ENCODE data around the gene NEURL1. TPM values are rescaled to one million over a fixed set of nuclear protein-coding genes. Genes with fewer than 3 reads are reported as not detected.

The NEURL1 gene
- total RNA-seq, 1 donor from 2014 or later = 12.0 TPM

- no peaks in the 10 kb centered on the region for H3K9me3 ChIP-seq (ENCODE audit: control insufficient read depth in 3 of 3, low read length in 3 of 3)
- peaks cover 39 to 53% (median 40%) of the 10 kb centered on the region in 3 donors for H3K4me1 ChIP-seq (ENCODE audit: control insufficient read depth in 3 of 3, insufficient read depth in 3 of 3, low read length in 3 of 3)
- peak overlapping the region; percentile 48 to 76 (median 50) for H3K9ac ChIP-seq (ENCODE audit: low read depth in 1 of 3, low read length in 3 of 3)
- peak overlapping the region in 2 of 3 donors; percentile 47 to 56 for H3K4me3 ChIP-seq (ENCODE audit: low read length in 3 of 3)
- H3K27ac ChIP-seq (ENCODE audit: low read depth, low read length) = peak overlapping the region; percentile 91
- H3K36me3 ChIP-seq (ENCODE audit: control insufficient read depth in 3 of 3, insufficient read depth in 3 of 3, low read length in 3 of 3) = peaks cover 0 to 10% (median 4%) of the 10 kb centered on the region in 3 donors
- H3K27me3 ChIP-seq (ENCODE audit: control insufficient read depth in 3 of 3, insufficient read depth in 3 of 3, low read length in 3 of 3) = no peaks in the 10 kb centered on the region
Measured at GRCh38 chr10:103580430-103580829, 86.9 kb downstream of the NEURL1 start.

GRCh38 chr10:103581499-103581898 is 88.0 kb downstream of the NEURL1 start:
- peaks cover 39 to 53% (median 40%) of the 10 kb centered on the region in 3 donors for H3K4me1 ChIP-seq (ENCODE audit: control insufficient read depth in 3 of 3, insufficient read depth in 3 of 3, low read length in 3 of 3)

DNA sequence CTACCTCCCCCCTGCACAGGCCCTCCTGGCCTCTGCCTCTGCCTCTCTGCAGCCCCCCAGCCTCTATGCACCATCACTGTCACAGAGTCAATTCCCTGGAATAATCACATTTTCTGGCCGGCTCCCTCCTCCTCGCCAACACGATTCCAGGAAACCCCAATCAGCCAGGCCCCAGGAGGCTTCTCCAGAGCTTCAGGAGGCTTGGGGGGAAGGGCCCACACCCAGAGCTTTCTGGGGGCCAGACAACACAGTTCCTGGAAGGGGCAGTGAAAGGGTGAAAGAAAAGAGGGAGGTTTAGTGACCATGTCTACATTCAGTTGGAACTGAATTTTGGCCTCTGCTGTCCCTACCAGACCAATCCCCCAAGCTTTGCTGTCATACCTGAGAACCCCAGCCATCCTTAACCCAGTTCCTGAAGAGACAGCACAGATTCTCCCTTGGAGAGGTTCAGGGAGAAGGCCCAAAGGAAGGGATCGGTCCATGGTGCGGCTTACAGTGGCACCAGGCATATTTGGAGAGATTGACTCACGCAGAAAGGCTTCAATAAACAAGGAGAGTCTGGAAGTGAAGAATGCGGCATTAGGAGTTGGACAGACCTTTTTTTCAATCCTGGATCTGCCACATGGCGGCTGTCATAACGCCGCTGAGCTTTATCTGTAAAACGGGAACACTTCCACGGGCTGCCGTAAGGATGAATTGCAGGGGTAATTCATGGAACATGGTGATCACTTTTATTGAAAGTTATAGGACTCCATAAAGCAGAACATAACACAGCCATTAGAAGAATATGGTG is 89.0 kb downstream of the NEURL1 start:
- Histone ChIP-seq H3K4me1 (ENCODE audit: control insufficient read depth in 3 of 3, insufficient read depth in 3 of 3, low read length in 3 of 3) (peaks cover 39 to 53% (median 40%) of the 10 kb centered on the region in 3 donors), H3K4me3 (ENCODE audit: low read length in 3 of 3) (no peak overlapping the region), H3K27ac (ENCODE audit: low read depth, low read length) (peak overlapping the region; percentile 91), H3K27me3 (ENCODE audit: control insufficient read depth in 3 of 3, insufficient read depth in 3 of 3, low read length in 3 of 3) (no peaks in the 10 kb centered on the region), H3K36me3 (ENCODE audit: control insufficient read depth in 3 of 3, insufficient read depth in 3 of 3, low read length in 3 of 3) (peaks cover 0 to 8% (median 2%) of the 10 kb centered on the region in 3 donors), H3K9me3 (ENCODE audit: control insufficient read depth in 3 of 3, low read length in 3 of 3) (no peaks in the 10 kb centered on the region), H3K9ac (ENCODE audit: low read depth in 1 of 3, low read length in 3 of 3) (peak overlapping the region in 2 of 3 donors; percentile 3 to 45)

More at GRCh38 chr10:103581499-103581898, 88.0 kb downstream of the NEURL1 start:
- H3K27ac ChIP-seq (ENCODE audit: low read depth, low read length) = peak overlapping the region; percentile 91
- H3K9me3 ChIP-seq (ENCODE audit: control insufficient read depth in 3 of 3, low read length in 3 of 3) = no peaks in the 10 kb centered on the region
- no peak overlapping the region for H3K4me3 ChIP-seq (ENCODE audit: low read length in 3 of 3)
- H3K36me3 ChIP-seq (ENCODE audit: control insufficient read depth in 3 of 3, insufficient read depth in 3 of 3, low read length in 3 of 3) = peaks cover 0 to 8% (median 4%) of the 10 kb centered on the region in 3 donors
- no peaks in the 10 kb centered on the region for H3K27me3 ChIP-seq (ENCODE audit: control insufficient read depth in 3 of 3, insufficient read depth in 3 of 3, low read length in 3 of 3)
- peak overlapping the region in 2 of 3 donors; percentile 50 to 54 for H3K9ac ChIP-seq (ENCODE audit: low read depth in 1 of 3, low read length in 3 of 3)

DNA sequence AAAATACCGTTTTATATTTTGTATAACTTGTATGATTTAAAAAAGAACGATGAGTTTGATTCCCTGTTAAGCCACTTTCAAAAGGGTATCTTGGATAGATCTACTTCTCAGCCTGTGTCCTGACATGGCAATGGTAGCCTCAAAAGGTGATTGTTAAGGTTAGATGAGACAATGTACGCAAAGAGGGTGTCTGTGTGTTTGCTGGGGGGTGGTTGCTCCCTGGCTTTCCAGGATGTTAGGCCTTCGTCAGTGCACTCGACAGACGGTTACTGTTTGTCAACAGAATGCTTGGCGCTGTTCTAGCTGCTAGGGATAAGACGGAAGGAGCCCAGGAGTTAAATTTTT is 90.3 kb downstream of the NEURL1 start:
- no peak overlapping the region for H3K27ac ChIP-seq (ENCODE audit: low read depth, low read length)
- peaks cover 36 to 49% (median 38%) of the 10 kb centered on the region in 3 donors for H3K4me1 ChIP-seq (ENCODE audit: control insufficient read depth in 3 of 3, insufficient read depth in 3 of 3, low read length in 3 of 3)
- peak overlapping the region in 1 of 3 donors; percentile 20 for H3K9ac ChIP-seq (ENCODE audit: low read depth in 1 of 3, low read length in 3 of 3)
- H3K4me3 ChIP-seq (ENCODE audit: low read length in 3 of 3) = peak overlapping the region; percentile 26 to 59 (median 58)
- no peaks in the 10 kb centered on the region for H3K9me3 ChIP-seq (ENCODE audit: control insufficient read depth in 3 of 3, low read length in 3 of 3)
- H3K36me3 ChIP-seq (ENCODE audit: control insufficient read depth in 3 of 3, insufficient read depth in 3 of 3, low read length in 3 of 3) = peaks cover 0 to 8% (median 2%) of the 10 kb centered on the region in 3 donors
- H3K27me3 ChIP-seq (ENCODE audit: control insufficient read depth in 3 of 3, insufficient read depth in 3 of 3, low read length in 3 of 3) = no peaks in the 10 kb centered on the region

- no peak overlapping the region for H3K27ac ChIP-seq (ENCODE audit: low read depth, low read length)
- peak overlapping the region; percentile 20 to 46 (median 41) for H3K9ac ChIP-seq (ENCODE audit: low read depth in 1 of 3, low read length in 3 of 3)
- no peaks in the 10 kb centered on the region for H3K27me3 ChIP-seq (ENCODE audit: control insufficient read depth in 3 of 3, insufficient read depth in 3 of 3, low read length in 3 of 3)
- H3K4me3 ChIP-seq (ENCODE audit: low read length in 3 of 3) = peak overlapping the region; percentile 26 to 59 (median 58)
- peaks cover 31 to 43% (median 33%) of the 10 kb centered on the region in 3 donors for H3K4me1 ChIP-seq (ENCODE audit: control insufficient read depth in 3 of 3, insufficient read depth in 3 of 3, low read length in 3 of 3)
- peaks cover 2 to 10% (median 5%) of the 10 kb centered on the region in 3 donors for H3K36me3 ChIP-seq (ENCODE audit: control insufficient read depth in 3 of 3, insufficient read depth in 3 of 3, low read length in 3 of 3)
- H3K9me3 ChIP-seq (ENCODE audit: control insufficient read depth in 3 of 3, low read length in 3 of 3) = no peaks in the 10 kb centered on the region
Measured at GRCh38 chr10:103584216-103585010, 90.9 kb downstream of the NEURL1 start.

DNA sequence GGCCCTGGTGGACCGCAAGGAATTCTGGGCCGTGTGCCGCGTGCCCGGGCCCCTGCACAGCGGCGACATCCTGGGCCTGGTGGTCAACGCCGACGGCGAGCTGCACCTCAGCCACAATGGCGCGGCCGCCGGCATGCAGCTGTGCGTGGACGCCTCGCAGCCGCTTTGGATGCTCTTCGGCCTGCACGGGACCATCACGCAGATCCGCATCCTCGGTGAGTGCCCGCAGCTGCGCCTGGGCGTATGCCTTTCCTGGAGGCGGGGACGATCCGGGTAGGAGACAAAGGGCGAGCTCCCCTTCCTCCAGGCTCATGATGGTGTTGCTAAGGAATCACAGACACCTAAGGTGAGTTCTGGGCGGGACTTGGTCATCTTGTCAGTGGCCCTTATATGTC is 91.5 kb downstream of the NEURL1 start:
- Histone ChIP-seq H3K9me3 (ENCODE audit: control insufficient read depth in 3 of 3, low read length in 3 of 3) (no peaks in the 10 kb centered on the region), H3K27me3 (ENCODE audit: control insufficient read depth in 3 of 3, insufficient read depth in 3 of 3, low read length in 3 of 3) (no peaks in the 10 kb centered on the region), H3K4me1 (ENCODE audit: control insufficient read depth in 3 of 3, insufficient read depth in 3 of 3, low read length in 3 of 3) (peaks cover 27 to 37% (median 27%) of the 10 kb centered on the region in 3 donors), H3K36me3 (ENCODE audit: control insufficient read depth in 3 of 3, insufficient read depth in 3 of 3, low read length in 3 of 3) (peaks cover 2 to 14% (median 9%) of the 10 kb centered on the region in 3 donors), H3K27ac (ENCODE audit: low read depth, low read length) (no peak overlapping the region), H3K4me3 (ENCODE audit: low read length in 3 of 3) (no peak overlapping the region), H3K9ac (ENCODE audit: low read depth in 1 of 3, low read length in 3 of 3) (no peak overlapping the region)

DNA sequence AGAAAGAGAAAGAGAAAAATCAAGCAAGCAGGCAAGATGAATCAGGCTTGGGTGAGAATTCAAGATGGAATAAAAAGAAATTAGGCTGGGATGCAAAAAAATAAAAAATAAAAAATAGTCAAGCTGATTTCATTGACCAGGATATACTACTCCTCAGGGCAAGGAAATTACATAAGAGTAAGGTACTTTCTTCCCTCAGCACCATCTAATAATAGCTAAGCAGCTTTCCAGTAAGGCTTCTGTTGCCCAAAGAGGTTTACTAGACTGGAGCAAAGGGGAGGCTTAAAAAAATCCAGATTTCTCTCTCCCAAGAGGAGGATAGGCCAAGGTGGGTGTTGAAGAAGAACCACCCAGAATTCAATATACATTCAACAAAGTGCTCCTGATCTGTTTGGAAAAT is 93.6 kb downstream of the NEURL1 start:
- H3K9me3 ChIP-seq (ENCODE audit: control insufficient read depth in 3 of 3, low read length in 3 of 3) = no peaks in the 10 kb centered on the region
- no peak overlapping the region for H3K4me3 ChIP-seq (ENCODE audit: low read length in 3 of 3)
- H3K27me3 ChIP-seq (ENCODE audit: control insufficient read depth in 3 of 3, insufficient read depth in 3 of 3, low read length in 3 of 3) = no peaks in the 10 kb centered on the region
- no peak overlapping the region for H3K9ac ChIP-seq (ENCODE audit: low read depth in 1 of 3, low read length in 3 of 3)
- H3K4me1 ChIP-seq (ENCODE audit: control insufficient read depth in 3 of 3, insufficient read depth in 3 of 3, low read length in 3 of 3) = peaks cover 8 to 25% (median 13%) of the 10 kb centered on the region in 3 donors
- H3K27ac ChIP-seq (ENCODE audit: low read depth, low read length) = no peak overlapping the region
- H3K36me3 ChIP-seq (ENCODE audit: control insufficient read depth in 3 of 3, insufficient read depth in 3 of 3, low read length in 3 of 3) = peaks cover 5 to 20% (median 9%) of the 10 kb centered on the region in 3 donors

- H3K36me3 ChIP-seq (ENCODE audit: control insufficient read depth in 3 of 3, insufficient read depth in 3 of 3, low read length in 3 of 3) = peaks cover 7 to 20% (median 9%) of the 10 kb centered on the region in 3 donors
- H3K9me3 ChIP-seq (ENCODE audit: control insufficient read depth in 3 of 3, low read length in 3 of 3) = no peaks in the 10 kb centered on the region
- peaks cover 6 to 12% (median 7%) of the 10 kb centered on the region in 3 donors for H3K4me1 ChIP-seq (ENCODE audit: control insufficient read depth in 3 of 3, insufficient read depth in 3 of 3, low read length in 3 of 3)
- H3K27ac ChIP-seq (ENCODE audit: low read depth, low read length) = no peak overlapping the region
- H3K27me3 ChIP-seq (ENCODE audit: control insufficient read depth in 3 of 3, insufficient read depth in 3 of 3, low read length in 3 of 3) = no peaks in the 10 kb centered on the region
- H3K4me3 ChIP-seq (ENCODE audit: low read length in 3 of 3) = no peak overlapping the region
- no peak overlapping the region for H3K9ac ChIP-seq (ENCODE audit: low read depth in 1 of 3, low read length in 3 of 3)
Measured at GRCh38 chr10:103589074-103589630, 95.6 kb downstream of the NEURL1 start.

GRCh38 chr10:103590060-103590459 is 96.6 kb downstream of the NEURL1 start:
- no peaks in the 10 kb centered on the region for H3K9me3 ChIP-seq (ENCODE audit: control insufficient read depth in 3 of 3, low read length in 3 of 3)
- no peak overlapping the region for H3K9ac ChIP-seq (ENCODE audit: low read depth in 1 of 3, low read length in 3 of 3)
- H3K4me1 ChIP-seq (ENCODE audit: control insufficient read depth in 3 of 3, insufficient read depth in 3 of 3, low read length in 3 of 3) = peaks cover 0 to 9% (median 7%) of the 10 kb centered on the region in 3 donors
- H3K4me3 ChIP-seq (ENCODE audit: low read length in 3 of 3) = no peak overlapping the region
- no peak overlapping the region for H3K27ac ChIP-seq (ENCODE audit: low read depth, low read length)
- no peaks in the 10 kb centered on the region for H3K27me3 ChIP-seq (ENCODE audit: control insufficient read depth in 3 of 3, insufficient read depth in 3 of 3, low read length in 3 of 3)
- H3K36me3 ChIP-seq (ENCODE audit: control insufficient read depth in 3 of 3, insufficient read depth in 3 of 3, low read length in 3 of 3) = peaks cover 6 to 20% (median 9%) of the 10 kb centered on the region in 3 donors

All from skeletal muscle tissue (tissue), 4 donors.